Spleen (tissue), 7 donors: ENCODE measurements around the gene POU2F3.

Experiments
- CTCF ChIP-seq, 11 experiments: fragments of 200-600 bp in 7 of 11; fragments of 450-650 bp in 4 of 11; sonication (generic) in 4 of 11; IDR thresholded peaks in 8 of 11; conservative IDR thresholded peaks in 3 of 11; 1 replicate in 7 of 11; 2 replicates in 4 of 11; pipeline versions ENCODE4 v1.4.0 to v1.8.0; 2016 to 2021; ENCODE audit warnings: antibody characterized with exemption in 11 of 11, inconsistent platforms in 4 of 11, mild to moderate bottlenecking in 1 of 11
- POLR2A ChIP-seq, 3 donors: fragments of 450-650 bp; IDR thresholded peaks; one replicate each; pipeline ENCODE4 v1.5.1; 2017; ENCODE audit warnings: antibody characterized with exemption in 3 of 3, mild to moderate bottlenecking in 1 of 3
- donor health status: DM: no; HTN: no; CAD: no; lungs with moderate emphysema.
- donor health status: DM: no; HTN: no; CAD: no.
- donor health status: DM: no; HTN: no; CAD: no.

GRCh38 chr11:120211522-120212258, 28.2 kb upstream of the POU2F3 start:
- TF ChIP-seq CTCF (IDR thresholded peaks at IDR 0.05 in 8 of 11, conservative IDR thresholded peaks at IDR 0.05 in 3 of 11) = no peak
- no peak for TF ChIP-seq POLR2A (IDR thresholded peaks at IDR 0.05)
